ENCODE results near the gene BRD7.
"Not testable (repeated sequence)": the region's sequence is repeated elsewhere in the genome, so short reads cannot be mapped to it uniquely, and the experiment has no call there.

Gene BRD7

GRCh38 chr16:50351952-50352351 lies 16.8 kb downstream of the BRD7 start:
- Mint-ChIP-seq H3K4me1 (ENCODE audit: low read depth) (peaks cover 5% of the 10 kb centered on the region), H3K4me3 (no peak overlapping the region), H3K9me3 (no peaks in the 10 kb centered on the region), H3K27me3 (no peaks in the 10 kb centered on the region), H3K36me3 (ENCODE audit: low read depth) (peaks cover 66% of the 10 kb centered on the region), H3K27ac (no peak overlapping the region)

- H3K9me3 Mint-ChIP-seq: no peaks in the 10 kb centered on the region
- H3K4me3 Mint-ChIP-seq: no peak overlapping the region
- H3K27ac Mint-ChIP-seq: no peak overlapping the region
- H3K36me3 Mint-ChIP-seq (ENCODE audit: low read depth): peaks cover 70% of the 10 kb centered on the region
- no peaks in the 10 kb centered on the region for H3K27me3 Mint-ChIP-seq
- peaks cover 5% of the 10 kb centered on the region for H3K4me1 Mint-ChIP-seq (ENCODE audit: low read depth)
Measured at GRCh38 chr16:50351116-50351515, 17.7 kb downstream of the BRD7 start.

GRCh38 chr16:50345210-50345609 lies 23.6 kb downstream of the BRD7 start:
- H3K36me3 Mint-ChIP-seq (ENCODE audit: low read depth): peaks cover 78% of the 10 kb centered on the region
- not testable (repeated sequence) for H3K27ac Mint-ChIP-seq; H3K4me1 Mint-ChIP-seq (ENCODE audit: low read depth); H3K4me3 Mint-ChIP-seq; H3K9me3 Mint-ChIP-seq; H3K27me3 Mint-ChIP-seq

- peaks cover 69% of the 10 kb centered on the region for H3K36me3 Mint-ChIP-seq (ENCODE audit: low read depth)
- H3K27ac Mint-ChIP-seq: not testable (repeated sequence)
Measured at GRCh38 chr16:50343566-50343965, 25.2 kb downstream of the BRD7 start.

DNA sequence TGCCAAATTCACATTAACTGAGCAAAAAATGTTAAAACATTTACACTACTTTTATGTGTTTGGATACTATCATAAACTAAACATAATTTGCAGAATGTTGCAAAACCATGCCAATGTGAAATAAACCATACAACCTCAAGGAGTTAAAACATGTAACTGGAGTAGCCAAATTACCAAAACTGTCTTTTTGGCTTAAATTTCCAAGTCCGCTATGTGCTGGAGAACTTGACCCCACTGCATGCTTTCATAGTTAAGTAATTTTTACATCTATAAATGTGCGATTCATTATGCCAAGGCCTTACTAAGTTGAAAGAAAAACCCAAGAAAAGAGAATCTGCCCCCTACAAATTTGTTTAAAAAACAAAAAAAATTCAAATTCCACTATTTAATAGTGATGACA lies 28.2 kb downstream of the BRD7 start:
- Mint-ChIP-seq H3K36me3 (ENCODE audit: low read depth) (peaks cover 58% of the 10 kb centered on the region), H3K4me3 (no peak overlapping the region), H3K9me3 (no peaks in the 10 kb centered on the region), H3K27me3 (no peaks in the 10 kb centered on the region), H3K27ac (no peak overlapping the region), H3K4me1 (ENCODE audit: low read depth) (peaks cover 21% of the 10 kb centered on the region)

More at GRCh38 chr16:50343566-50343965, 25.2 kb downstream of the BRD7 start:
- H3K27me3 Mint-ChIP-seq; H3K9me3 Mint-ChIP-seq; H3K4me1 Mint-ChIP-seq (ENCODE audit: low read depth); H3K4me3 Mint-ChIP-seq: not testable (repeated sequence)

- Mint-ChIP-seq H3K27me3 (no peaks in the 10 kb centered on the region), H3K4me3 (peak overlapping the region; percentile 12), H3K27ac (peak overlapping the region; percentile 57), H3K4me1 (ENCODE audit: low read depth) (peaks cover 25% of the 10 kb centered on the region), H3K9me3 (no peaks in the 10 kb centered on the region), H3K36me3 (ENCODE audit: low read depth) (peaks cover 56% of the 10 kb centered on the region)
Measured at GRCh38 chr16:50338371-50339231, 30.2 kb downstream of the BRD7 start.

GRCh38 chr16:50336884-50337283 lies 31.9 kb downstream of the BRD7 start:
- no peaks in the 10 kb centered on the region for H3K9me3 Mint-ChIP-seq
- H3K27ac Mint-ChIP-seq: no peak overlapping the region
- peaks cover 25% of the 10 kb centered on the region for H3K4me1 Mint-ChIP-seq (ENCODE audit: low read depth)
- peaks cover 62% of the 10 kb centered on the region for H3K36me3 Mint-ChIP-seq (ENCODE audit: low read depth)
- no peaks in the 10 kb centered on the region for H3K27me3 Mint-ChIP-seq
- no peak overlapping the region for H3K4me3 Mint-ChIP-seq

DNA sequence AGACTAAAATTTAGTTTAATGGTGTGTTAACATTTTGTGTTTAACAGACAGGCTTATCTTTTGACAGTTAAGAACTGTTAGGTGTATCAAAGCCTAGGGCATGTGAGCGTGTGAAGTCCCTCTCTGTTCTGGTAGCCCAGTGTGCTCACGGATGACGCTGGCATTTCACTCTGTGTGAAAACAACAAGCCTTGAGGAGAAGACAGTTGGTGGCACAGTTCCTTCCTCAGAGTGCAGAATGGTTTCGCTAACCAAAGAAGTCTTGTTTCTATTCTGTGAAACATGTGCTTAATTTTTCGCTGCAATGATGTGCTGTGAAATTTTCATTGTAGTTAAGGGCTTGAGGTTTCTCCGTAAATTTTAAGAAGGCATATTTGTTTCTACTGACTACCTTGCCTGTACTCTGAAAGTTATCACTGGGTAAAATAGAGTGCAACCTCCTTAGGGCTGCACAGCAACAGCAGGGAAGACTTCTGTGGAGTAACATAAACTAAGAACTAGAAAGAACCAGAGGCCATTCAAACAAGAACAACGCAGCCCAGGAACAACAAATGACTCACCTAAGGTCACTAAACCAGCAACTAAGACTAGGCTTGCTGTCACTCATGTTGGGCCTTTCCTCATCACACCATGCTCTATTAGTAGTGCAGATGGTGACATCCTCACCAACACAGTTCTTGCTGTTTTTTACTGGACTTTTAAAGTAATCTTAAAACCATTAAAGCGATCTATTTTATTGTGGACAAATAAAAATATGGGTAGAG lies 33.4 kb downstream of the BRD7 start:
- peaks cover 62% of the 10 kb centered on the region for H3K36me3 Mint-ChIP-seq (ENCODE audit: low read depth)

GRCh38 chr16:50334106-50334975 lies 34.4 kb downstream of the BRD7 start:
- Mint-ChIP-seq H3K4me1 (ENCODE audit: low read depth) (peaks cover 25% of the 10 kb centered on the region), H3K27me3 (no peaks in the 10 kb centered on the region), H3K4me3 (no peak overlapping the region), H3K9me3 (no peaks in the 10 kb centered on the region), H3K27ac (no peak overlapping the region), H3K36me3 (ENCODE audit: low read depth) (peaks cover 62% of the 10 kb centered on the region)

More for the DNA sequence above, 33.4 kb downstream of the BRD7 start:
- Mint-ChIP-seq H3K4me3 (no peak overlapping the region), H3K9me3 (no peaks in the 10 kb centered on the region), H3K27ac (peak overlapping the region; percentile 32), H3K4me1 (ENCODE audit: low read depth) (peaks cover 25% of the 10 kb centered on the region), H3K27me3 (no peaks in the 10 kb centered on the region)

DNA sequence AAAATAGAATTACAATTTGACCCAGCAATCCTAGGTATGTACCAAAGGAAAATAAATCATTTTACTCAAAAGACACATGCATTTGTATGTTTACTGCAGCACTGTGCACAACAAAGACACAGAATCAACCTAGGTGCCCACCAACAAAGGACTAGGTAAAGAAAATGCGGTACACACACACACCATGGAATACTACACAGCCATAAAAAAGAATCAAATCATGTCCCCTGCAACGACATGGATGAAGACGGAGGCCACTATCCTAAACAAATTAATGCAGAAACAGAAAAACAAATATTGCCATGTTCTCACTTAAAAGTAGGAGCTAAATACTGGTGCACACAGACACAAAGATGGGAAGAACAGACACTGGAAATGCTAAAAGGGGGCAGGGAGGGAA lies 36.2 kb downstream of the BRD7 start:
- Mint-ChIP-seq H3K4me3 (no peak overlapping the region), H3K4me1 (ENCODE audit: low read depth) (peaks cover 19% of the 10 kb centered on the region), H3K9me3 (no peaks in the 10 kb centered on the region), H3K36me3 (ENCODE audit: low read depth) (peaks cover 61% of the 10 kb centered on the region), H3K27me3 (no peaks in the 10 kb centered on the region), H3K27ac (no peak overlapping the region)

DNA sequence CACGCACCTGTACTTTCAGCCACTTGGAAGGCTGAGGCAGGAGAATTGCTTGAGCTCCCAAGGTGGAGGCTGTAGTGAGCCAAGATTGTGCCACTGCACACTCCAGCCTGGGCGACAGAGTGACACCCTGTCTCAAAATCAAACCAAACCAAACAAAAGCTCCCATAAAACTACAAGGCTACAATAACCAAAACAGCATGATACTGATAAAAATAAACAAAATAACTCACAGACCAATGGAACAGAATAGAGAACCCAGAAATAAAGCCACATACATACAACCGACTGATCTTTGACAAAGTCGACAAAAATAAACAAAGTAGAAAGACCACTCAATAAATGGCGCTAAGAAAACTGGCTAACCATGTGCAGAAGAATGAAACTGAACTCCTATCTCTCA lies 37.2 kb downstream of the BRD7 start:
- Mint-ChIP-seq H3K4me3 (no peak overlapping the region), H3K27ac (no peak overlapping the region), H3K27me3 (no peaks in the 10 kb centered on the region), H3K4me1 (ENCODE audit: low read depth) (peaks cover 26% of the 10 kb centered on the region), H3K36me3 (ENCODE audit: low read depth) (peaks cover 61% of the 10 kb centered on the region), H3K9me3 (no peaks in the 10 kb centered on the region)

DNA sequence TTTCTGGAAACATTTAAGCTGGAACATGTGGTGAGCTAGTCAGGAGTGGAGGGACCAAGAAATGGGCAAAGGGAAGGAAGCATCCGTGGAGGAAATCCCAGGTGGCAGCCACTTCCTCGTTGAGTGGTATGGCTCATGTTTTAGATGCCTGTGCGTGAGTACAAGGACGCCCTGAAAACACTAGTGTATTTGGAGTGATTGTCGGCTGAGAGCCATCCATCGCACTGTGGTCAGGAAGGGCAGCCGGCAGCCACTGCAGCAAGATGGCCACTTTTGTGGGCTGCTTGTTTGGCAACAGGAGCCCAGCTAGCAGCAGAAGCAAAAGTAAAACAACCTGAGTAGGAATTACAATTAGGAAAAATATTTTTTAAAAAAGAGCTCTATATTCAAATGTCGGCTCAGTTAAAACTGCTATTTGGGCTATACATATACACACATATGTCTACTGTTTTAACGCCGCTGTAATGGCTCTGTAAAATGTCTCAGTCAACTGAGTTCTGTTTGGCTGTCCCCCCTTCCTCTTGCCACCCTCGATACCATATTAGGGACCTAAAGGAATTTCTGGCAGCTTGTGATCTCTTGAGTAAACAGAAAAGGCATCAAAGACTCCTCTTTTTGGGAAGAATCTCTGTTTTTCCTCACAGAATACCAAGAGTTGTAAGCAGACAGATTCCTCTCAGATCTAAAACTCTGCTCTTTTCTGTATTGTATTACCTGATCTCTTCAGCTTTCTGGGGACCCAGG lies 39.2 kb downstream of the BRD7 start:
- H3K36me3 Mint-ChIP-seq (ENCODE audit: low read depth): peaks cover 69% of the 10 kb centered on the region

GRCh38 chr16:50326835-50327465 lies 41.8 kb downstream of the BRD7 start:
- H3K27ac Mint-ChIP-seq: peak overlapping the region; percentile 59
- H3K4me3 Mint-ChIP-seq: no peak overlapping the region
- peaks cover 62% of the 10 kb centered on the region for H3K36me3 Mint-ChIP-seq (ENCODE audit: low read depth)
- peaks cover 36% of the 10 kb centered on the region for H3K4me1 Mint-ChIP-seq (ENCODE audit: low read depth)
- H3K9me3 Mint-ChIP-seq: no peaks in the 10 kb centered on the region
- H3K27me3 Mint-ChIP-seq: no peaks in the 10 kb centered on the region

More for the DNA sequence above, 39.2 kb downstream of the BRD7 start:
- no peak overlapping the region for H3K4me3 Mint-ChIP-seq
- no peaks in the 10 kb centered on the region for H3K27me3 Mint-ChIP-seq
- H3K4me1 Mint-ChIP-seq (ENCODE audit: low read depth): peaks cover 21% of the 10 kb centered on the region
- peak overlapping the region; percentile 8 for H3K27ac Mint-ChIP-seq
- H3K9me3 Mint-ChIP-seq: no peaks in the 10 kb centered on the region

DNA sequence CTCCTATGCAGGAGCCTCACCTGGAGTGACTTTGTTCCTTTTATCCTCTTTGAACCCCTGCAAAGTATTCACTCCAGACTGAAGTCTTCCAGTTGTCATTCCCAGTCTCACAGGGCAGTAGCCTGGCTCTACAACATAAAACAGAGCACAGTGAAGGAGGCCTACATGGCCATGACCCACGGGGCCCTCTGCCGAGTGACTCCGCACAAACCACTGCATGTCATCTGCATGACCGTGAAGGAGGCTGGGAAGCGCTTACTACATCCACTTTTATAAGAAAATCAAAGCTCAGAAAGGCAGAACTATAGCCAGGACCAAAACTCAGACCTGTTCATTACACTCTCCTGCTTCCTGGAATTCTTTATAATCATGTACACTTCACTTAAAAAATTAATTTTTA lies 42.5 kb downstream of the BRD7 start:
- H3K4me3 Mint-ChIP-seq: no peak overlapping the region
- H3K27ac Mint-ChIP-seq: no peak overlapping the region
- no peaks in the 10 kb centered on the region for H3K9me3 Mint-ChIP-seq
- H3K36me3 Mint-ChIP-seq (ENCODE audit: low read depth): peaks cover 61% of the 10 kb centered on the region
- H3K4me1 Mint-ChIP-seq (ENCODE audit: low read depth): peaks cover 36% of the 10 kb centered on the region
- H3K27me3 Mint-ChIP-seq: no peaks in the 10 kb centered on the region

All from stimulated activated naive CD8-positive, alpha-beta T cell treated with anti-CD3 and anti-CD28 coated beads, Interleukin-15, Interleukin-2, amounts not matched to agents 100 ng/mL and 50 ng/mL, for 24 hours (primary cell).